Neuronal stem cell (in vitro differentiated cells): ENCODE results near the gene GON4L.

ENCODE experiments used
- DNase-seq: peaks from one replicate; pipeline ENCODE4 v3.0.0-alpha.2; 2013; ENCODE audit warnings: low spot score
- H2AFZ ChIP-seq: one replicate; pipeline ENCODE4 v1.6.1; 2013; ENCODE audit warnings: mild to moderate bottlenecking, low read length, inconsistent platforms
- H2AK5ac ChIP-seq: 2 replicates; pipeline ENCODE4 v1.6.1; 2013; ENCODE audit warnings: low read depth, mild to moderate bottlenecking, inconsistent platforms, low read length, moderate library complexity, mixed read lengths
- H2BK120ac ChIP-seq: 2 replicates; pipeline ENCODE4 v1.6.1; 2013; ENCODE audit warnings: low read depth, mild to moderate bottlenecking, inconsistent platforms, low read length, moderate library complexity, mixed read lengths
- H2BK12ac ChIP-seq: one replicate; pipeline ENCODE4 v1.6.1; 2013; ENCODE audit warnings: low read length, inconsistent platforms
- H2BK15ac ChIP-seq: 2 replicates; pipeline ENCODE4 v1.6.1; 2013; ENCODE audit warnings: mild to moderate bottlenecking, low read length, inconsistent platforms, mixed read lengths
- H2BK5ac ChIP-seq: one replicate; pipeline ENCODE4 v1.6.1; 2013; ENCODE audit warnings: inconsistent platforms, mild to moderate bottlenecking, low read length, moderate library complexity
- H3K14ac ChIP-seq: one replicate; pipeline ENCODE4 v1.6.1; 2013; ENCODE audit warnings: low read length, inconsistent platforms
- H3K18ac ChIP-seq: 2 replicates; pipeline ENCODE4 v1.6.1; 2013; ENCODE audit warnings: low read length, inconsistent platforms
- H3K23ac ChIP-seq: 2 replicates; pipeline ENCODE4 v1.6.1; 2013; ENCODE audit warnings: low read depth, mild to moderate bottlenecking, mixed read lengths, low read length, inconsistent platforms; ENCODE audit not compliant: poor library complexity
- H3K27ac ChIP-seq: replicated peaks from 3 replicates; pipeline ENCODE4 v1.5.1; 2013; ENCODE audit warnings: low read length, inconsistent platforms
- H3K27me3 ChIP-seq, 3 experiments: 2 replicates each; pipeline ENCODE4 v1.6.1; 2013; ENCODE audit warnings: low read length in 3 of 3, mild to moderate bottlenecking in 2 of 3, inconsistent platforms in 1 of 3, low read depth in 1 of 3, mixed read lengths in 1 of 3, moderate library complexity in 1 of 3; ENCODE audit not compliant: control insufficient read depth in 3 of 3, insufficient read depth in 3 of 3
- H3K36me3 ChIP-seq, 2 donors: replicated peaks in 1 of 2; 2 replicates each; pipeline ENCODE4 v1.6.1; 2013; ENCODE audit warnings: low read length in 2 of 2; ENCODE audit not compliant: control insufficient read depth in 2 of 2, insufficient read depth in 2 of 2
- H3K4ac ChIP-seq: 2 replicates; pipeline ENCODE4 v1.6.1; 2013; ENCODE audit warnings: inconsistent platforms, mild to moderate bottlenecking, low read length, moderate library complexity
- H3K4me1 ChIP-seq, 2 donors: 1 replicate in 1 of 2; 2 replicates in 1 of 2; pipeline ENCODE4 v1.6.1; 2013; ENCODE audit warnings: low read length in 2 of 2, low read depth in 1 of 2; ENCODE audit not compliant: control insufficient read depth in 2 of 2, insufficient read depth in 1 of 2
- H3K4me2 ChIP-seq: one replicate; pipeline ENCODE4 v1.6.1; 2013; ENCODE audit warnings: mild to moderate bottlenecking, low read length, inconsistent platforms; ENCODE audit not compliant: insufficient read depth, poor library complexity, severe bottlenecking
- H3K4me3 ChIP-seq, 2 donors: 2 replicates each; pipeline ENCODE4 v1.5.1; 2013; ENCODE audit warnings: low read length in 2 of 2, mild to moderate bottlenecking in 2 of 2, inconsistent platforms in 1 of 2, moderate library complexity in 1 of 2
- H3K79me1 ChIP-seq: one replicate; pipeline ENCODE4 v1.6.1; 2013; ENCODE audit warnings: low read depth, mild to moderate bottlenecking, inconsistent platforms, low read length, moderate library complexity
- H3K9ac ChIP-seq: one replicate; pipeline ENCODE4 v1.6.1; 2013; ENCODE audit warnings: mild to moderate bottlenecking, low read depth, low read length, inconsistent platforms; ENCODE audit not compliant: poor library complexity
- H3K9me3 ChIP-seq, 2 donors: replicated peaks in 1 of 2; 2 replicates each; pipeline versions ENCODE3 to v1.6.1; 2013; ENCODE audit warnings: low read length in 2 of 2, mild to moderate bottlenecking in 2 of 2, inconsistent platforms in 1 of 2, low read depth in 1 of 2, mixed read lengths in 1 of 2, moderate library complexity in 1 of 2; ENCODE audit not compliant: control insufficient read depth in 2 of 2, insufficient read depth in 1 of 2
- H4K8ac ChIP-seq: one replicate; pipeline ENCODE4 v1.6.1; 2013; ENCODE audit warnings: low read depth, mild to moderate bottlenecking, inconsistent platforms, low read length, moderate library complexity
- H4K91ac ChIP-seq: one replicate; pipeline ENCODE4 v1.6.1; 2013; ENCODE audit warnings: low read length, low read depth, mild to moderate bottlenecking, inconsistent platforms; ENCODE audit not compliant: poor library complexity
- WGBS, 2 donors: extraction: QIAGEN DNeasy Blood & Tissue Kit; methylation state at CpG; one replicate each; pipeline ENCODE4 v1.1.7; 2013; ENCODE audit warnings: missing lambda C conversion rate in 2 of 2, mixed read lengths in 1 of 2; ENCODE audit not compliant: insufficient read length in 2 of 2, insufficient replicate concordance in 1 of 2; ENCODE audit errors: extremely low coverage in 2 of 2; 5-methylcytosine and 5-hydroxymethylcytosine counted together

Gene GON4L

GRCh38 chr1:155893389-155894142, 36.6 kb upstream of the GON4L start:
- Histone ChIP-seq H3K14ac (no peak overlapping the region), H2AFZ (peak overlapping the region; percentile 46), H2BK12ac (no peak overlapping the region), H3K4me1 (peaks cover 0 to 9% of the 10 kb centered on the region in 2 donors), H3K4me2 (no peak overlapping the region), H3K79me1 (no peaks in the 10 kb centered on the region), H4K91ac (no peak overlapping the region), H3K18ac (no peak overlapping the region), H3K9me3 (peaks cover 0 to 1% of the 10 kb centered on the region in 2 donors), H3K23ac (no peak overlapping the region), H2BK5ac (no peak overlapping the region), H3K9ac (no peak overlapping the region), H2BK15ac (no peak overlapping the region), H2AK5ac (no peak overlapping the region), H3K36me3 (peaks cover 2 to 32% of the 10 kb centered on the region in 2 donors), H3K4me3 (no peak overlapping the region), H3K4ac (no peak overlapping the region), H4K8ac (no peak overlapping the region), H3K27ac (no peak overlapping the region), H3K27me3 (no peaks in the 10 kb centered on the region), H2BK120ac (no peak overlapping the region)
- WGBS, 2 donors, result no CpG with 5 or more reads among the region's 10 CpGs
- DNase-seq, result no peak

- no peak overlapping the region for H3K4me2 ChIP-seq
- no peak overlapping the region for H3K23ac ChIP-seq
- H3K9ac ChIP-seq, result no peak overlapping the region
- no peaks in the 10 kb centered on the region for H3K79me1 ChIP-seq
- no peak overlapping the region for H3K14ac ChIP-seq
- no peak overlapping the region for H2BK5ac ChIP-seq
- no peak overlapping the region for H2BK15ac ChIP-seq
- H3K4ac ChIP-seq, result no peak overlapping the region
- H3K4me1 ChIP-seq, result peaks cover 0 to 9% of the 10 kb centered on the region in 2 donors
- H2BK120ac ChIP-seq, result no peak overlapping the region
- no peak overlapping the region for H4K91ac ChIP-seq
- no peak overlapping the region for H2AK5ac ChIP-seq
- peaks cover 0 to 1% of the 10 kb centered on the region in 2 donors for H3K9me3 ChIP-seq
- peaks cover 2 to 25% of the 10 kb centered on the region in 2 donors for H3K36me3 ChIP-seq
- H2BK12ac ChIP-seq, result no peak overlapping the region
- no peaks in the 10 kb centered on the region for H3K27me3 ChIP-seq
- H3K18ac ChIP-seq, result no peak overlapping the region
- no peak overlapping the region for H4K8ac ChIP-seq
- H3K27ac ChIP-seq, result no peak overlapping the region
- H2AFZ ChIP-seq, result no peak overlapping the region
- no CpG with 5 or more reads among the region's 3 CpGs for WGBS, 2 donors
- H3K4me3 ChIP-seq, result no peak overlapping the region
- DNase-seq, result no peak
These were observed 35.8 kb upstream of the GON4L start for GRCh38 chr1:155892796-155893195.

DNA sequence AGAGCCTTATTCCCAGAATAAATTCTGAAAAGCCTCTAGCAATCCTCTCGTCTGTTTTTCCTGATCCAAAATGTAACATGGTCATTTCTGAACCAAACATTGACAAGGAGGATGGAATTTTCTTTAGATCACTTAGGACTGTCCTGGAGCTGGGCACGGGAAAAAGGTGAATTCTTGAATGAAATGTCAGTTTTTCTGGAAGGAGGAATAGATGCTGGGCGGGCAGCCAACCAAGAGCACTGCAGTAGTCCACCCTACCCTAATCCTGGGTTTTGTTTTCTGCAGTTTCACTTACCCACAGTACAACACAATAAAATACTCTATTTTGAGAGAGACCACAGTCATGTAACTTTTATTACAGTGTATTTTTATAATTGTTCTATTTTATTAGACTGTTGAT, 33.2 kb upstream of the GON4L start:
- no peak overlapping the region for H4K8ac ChIP-seq
- H3K4me3 ChIP-seq, result no peak overlapping the region
- no peak overlapping the region for H2AK5ac ChIP-seq
- H3K23ac ChIP-seq, result no peak overlapping the region
- H3K27ac ChIP-seq, result no peak overlapping the region
- WGBS, 2 donors, result no CpG with 5 or more reads among the region's 3 CpGs
- no peaks in the 10 kb centered on the region for H3K27me3 ChIP-seq
- no peak overlapping the region for H2BK15ac ChIP-seq
- H3K14ac ChIP-seq, result no peak overlapping the region
- H4K91ac ChIP-seq, result no peak overlapping the region
- H2BK12ac ChIP-seq, result no peak overlapping the region
- H2BK5ac ChIP-seq, result no peak overlapping the region
- no peaks in the 10 kb centered on the region for H3K79me1 ChIP-seq
- H3K36me3 ChIP-seq, result peaks cover 0 to 15% of the 10 kb centered on the region in 2 donors
- no peak for DNase-seq
- H3K4me1 ChIP-seq, result peaks cover 0 to 9% of the 10 kb centered on the region in 2 donors
- no peak overlapping the region for H3K9ac ChIP-seq
- H3K18ac ChIP-seq, result no peak overlapping the region
- no peak overlapping the region for H2BK120ac ChIP-seq
- no peak overlapping the region for H2AFZ ChIP-seq
- no peaks in the 10 kb centered on the region for H3K9me3 ChIP-seq
- H3K4ac ChIP-seq, result no peak overlapping the region
- no peak overlapping the region for H3K4me2 ChIP-seq

DNA sequence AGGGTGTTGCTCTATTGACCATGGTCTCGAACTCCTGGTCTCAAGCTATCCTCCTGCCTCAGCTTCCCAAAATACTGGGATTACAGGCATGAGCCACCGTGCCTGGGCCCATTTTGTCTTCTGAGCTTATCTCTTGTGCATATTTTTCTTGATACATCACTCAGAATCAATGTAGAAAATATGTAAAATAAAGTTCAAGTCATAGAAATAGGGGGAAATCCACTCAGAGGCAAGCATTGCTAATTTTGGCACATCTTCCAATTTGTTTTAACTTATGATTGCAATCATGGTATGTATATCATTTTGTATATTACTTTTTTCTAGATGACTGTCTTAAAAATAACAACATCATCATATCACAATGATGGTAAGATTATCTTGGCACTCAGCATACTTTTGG, 32.6 kb upstream of the GON4L start:
- Histone ChIP-seq H3K4me2 (no peak overlapping the region), H3K27me3 (no peaks in the 10 kb centered on the region), H2BK5ac (no peak overlapping the region), H3K4me1 (peaks cover 0 to 9% of the 10 kb centered on the region in 2 donors), H2BK120ac (no peak overlapping the region), H3K79me1 (no peaks in the 10 kb centered on the region), H3K18ac (no peak overlapping the region), H3K27ac (no peak overlapping the region), H3K9ac (no peak overlapping the region), H2BK15ac (no peak overlapping the region), H2BK12ac (no peak overlapping the region), H2AK5ac (no peak overlapping the region), H2AFZ (no peak overlapping the region), H3K4me3 (no peak overlapping the region), H4K91ac (no peak overlapping the region), H3K9me3 (no peaks in the 10 kb centered on the region), H3K36me3 (peaks cover 0 to 22% of the 10 kb centered on the region in 2 donors), H3K14ac (no peak overlapping the region), H4K8ac (no peak overlapping the region), H3K23ac (no peak overlapping the region), H3K4ac (no peak overlapping the region)
- WGBS, 2 donors, result no CpG with 5 or more reads among the region's 2 CpGs
- DNase-seq, result no peak
